ENCODE data around the gene RNF180.

- no peak for TF ChIP-seq POLR2A (IDR thresholded peaks at IDR 0.05; ENCODE audit: low read depth, low read length)
- TF ChIP-seq, protein P1, sequence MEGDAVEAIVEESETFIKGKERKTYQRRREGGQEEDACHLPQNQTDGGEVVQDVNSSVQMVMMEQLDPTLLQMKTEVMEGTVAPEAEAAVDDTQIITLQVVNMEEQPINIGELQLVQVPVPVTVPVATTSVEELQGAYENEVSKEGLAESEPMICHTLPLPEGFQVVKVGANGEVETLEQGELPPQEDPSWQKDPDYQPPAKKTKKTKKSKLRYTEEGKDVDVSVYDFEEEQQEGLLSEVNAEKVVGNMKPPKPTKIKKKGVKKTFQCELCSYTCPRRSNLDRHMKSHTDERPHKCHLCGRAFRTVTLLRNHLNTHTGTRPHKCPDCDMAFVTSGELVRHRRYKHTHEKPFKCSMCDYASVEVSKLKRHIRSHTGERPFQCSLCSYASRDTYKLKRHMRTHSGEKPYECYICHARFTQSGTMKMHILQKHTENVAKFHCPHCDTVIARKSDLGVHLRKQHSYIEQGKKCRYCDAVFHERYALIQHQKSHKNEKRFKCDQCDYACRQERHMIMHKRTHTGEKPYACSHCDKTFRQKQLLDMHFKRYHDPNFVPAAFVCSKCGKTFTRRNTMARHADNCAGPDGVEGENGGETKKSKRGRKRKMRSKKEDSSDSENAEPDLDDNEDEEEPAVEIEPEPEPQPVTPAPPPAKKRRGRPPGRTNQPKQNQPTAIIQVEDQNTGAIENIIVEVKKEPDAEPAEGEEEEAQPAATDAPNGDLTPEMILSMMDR (IDR thresholded peaks at IDR 0.05; ENCODE audit: extremely low read depth in 1 of 2, insufficient read depth in 1 of 2, low read depth in 1 of 2, low read length in 2 of 2) = no peak
These were observed 21.0 kb upstream of the RNF180 start for GRCh38 chr5:64144425-64145215.

Data from endothelial cell of umbilical vein (primary cell).